GM23338 (cell line): ENCODE results near the gene CWC22. TPM values are rescaled to one million over a fixed set of nuclear protein-coding genes. Genes with fewer than 3 reads are reported as not detected.

Experiments
- ATAC-seq: fragments of 200-7000 bp; cut with Tn5 transposase; 3 replicates; pipeline ENCODE4 v1.9.1; 2020
- DNase-seq: peaks from one replicate; pipeline ENCODE4 v3.0.0-alpha.2; 2015; ENCODE audit warnings: low spot score
- H2AFZ ChIP-seq: fragments of 200-600 bp; sonication (generic); 2 replicates; pipeline ENCODE4 v1.8.0; 2016; ENCODE audit warnings: antibody characterized with exemption, mild to moderate bottlenecking, moderate library complexity
- H3F3A ChIP-seq: fragments of 200-600 bp; sonication (generic); replicated peaks from 2 replicates; pipeline ENCODE4 v1.8.0; 2017; ENCODE audit warnings: antibody characterized with exemption, mixed run types, low read depth
- H3K27ac ChIP-seq: fragments of 200-600 bp; sonication (generic); 2 replicates; pipeline ENCODE4 v1.6.1; 2016; ENCODE audit warnings: low read depth
- H3K27me3 ChIP-seq: fragments of 200-600 bp; sonication (generic); 2 replicates; pipeline ENCODE4 v1.8.0; 2016; ENCODE audit warnings: mild to moderate bottlenecking, mixed run types, moderate library complexity; ENCODE audit not compliant: insufficient read depth
- H3K36me3 ChIP-seq: fragments of 200-600 bp; sonication (generic); 2 replicates; pipeline ENCODE4 v1.8.0; 2016; ENCODE audit warnings: mild to moderate bottlenecking; ENCODE audit not compliant: insufficient read depth
- H3K4me1 ChIP-seq: fragments of 200-600 bp; sonication (generic); 2 replicates; pipeline ENCODE4 v1.8.0; 2016; ENCODE audit warnings: mild to moderate bottlenecking, moderate library complexity; ENCODE audit not compliant: insufficient read depth
- H3K4me2 ChIP-seq: fragments of 200-600 bp; sonication (generic); 2 replicates; pipeline ENCODE4 v1.7.1; 2017; ENCODE audit warnings: mixed run types
- H3K4me3 ChIP-seq: fragments of 200-600 bp; sonication (generic); 2 replicates; pipeline ENCODE4 v1.6.1; 2016; ENCODE audit warnings: mixed run types
- H3K79me2 ChIP-seq: fragments of 200-600 bp; sonication (generic); replicated peaks from 2 replicates; pipeline ENCODE4 v1.8.0; 2017; ENCODE audit warnings: mild to moderate bottlenecking; ENCODE audit not compliant: insufficient read depth
- H3K9me2 ChIP-seq: fragments of 200-600 bp; sonication (generic); 2 replicates; pipeline ENCODE4 v1.8.0; 2017; ENCODE audit not compliant: insufficient read depth
- H4K20me1 ChIP-seq: fragments of 200-600 bp; sonication (generic); replicated peaks from 2 replicates; pipeline ENCODE4 v1.8.0; 2017; ENCODE audit warnings: mild to moderate bottlenecking; ENCODE audit not compliant: insufficient read depth
- H3K27ac Mint-ChIP-seq: 2 replicates; pipeline ENCODE4 v1.8.0; 2020; ENCODE audit warnings: inconsistent platforms, mild to moderate bottlenecking, moderate library complexity, mixed read lengths
- H3K27me3 Mint-ChIP-seq: 3 replicates; pipeline ENCODE4 v1.8.0; 2022; ENCODE audit warnings: low read depth, mild to moderate bottlenecking, moderate library complexity, mixed read lengths, inconsistent platforms; ENCODE audit not compliant: insufficient read depth, poor library complexity
- H3K36me3 Mint-ChIP-seq: 3 replicates; pipeline ENCODE4 v1.8.0; 2021; ENCODE audit warnings: low read depth, mild to moderate bottlenecking, inconsistent platforms, moderate library complexity, mixed read lengths
- H3K4me1 Mint-ChIP-seq: 3 replicates; pipeline ENCODE4 v1.8.0; 2020; ENCODE audit warnings: mild to moderate bottlenecking, inconsistent platforms, mixed read lengths
- H3K4me3 Mint-ChIP-seq: 3 replicates; pipeline ENCODE4 v1.8.0; 2021; ENCODE audit warnings: moderate library complexity, mild to moderate bottlenecking, inconsistent platforms, mixed read lengths
- H3K9me3 Mint-ChIP-seq: 3 replicates; pipeline ENCODE4 v1.8.0; 2020; ENCODE audit warnings: moderate library complexity, mild to moderate bottlenecking, inconsistent platforms, mixed read lengths
- CREB1 ChIP-seq: fragments of 250-450 bp; sonication (Bioruptor Pico); IDR thresholded peaks from 2 replicates; pipeline ENCODE4 v1.5.0; 2020; ENCODE audit warnings: low read depth, mild to moderate bottlenecking, moderate library complexity
- CTCF ChIP-seq, 2 experiments: fragments of 200-600 bp in 1 of 2; sonication (generic) in 1 of 2; conservative IDR thresholded peaks; 2 replicates each; pipeline versions ENCODE4 v1.5.1 to v1.6.1; 2016 to 2017; ENCODE audit warnings: antibody characterized with exemption in 2 of 2, low read depth in 2 of 2, mild to moderate bottlenecking in 2 of 2, moderate library complexity in 1 of 2
- ETS1 ChIP-seq: IDR thresholded peaks from 2 replicates; pipeline ENCODE4 v1.6.1; 2016; ENCODE audit warnings: antibody characterized with exemption
- EZH2phosphoT487 ChIP-seq: fragments of 200-600 bp; sonication (generic); IDR thresholded peaks from one replicate; pipeline ENCODE4 v1.8.1; 2018; ENCODE audit warnings: antibody characterized with exemption; ENCODE audit not compliant: unreplicated experiment
- NANOG ChIP-seq: IDR thresholded peaks from 2 replicates; pipeline ENCODE4 v1.6.1; 2016; ENCODE audit warnings: antibody characterized with exemption, borderline replicate concordance
- REST ChIP-seq: IDR thresholded peaks from one replicate; pipeline ENCODE4 v1.6.1; 2018; ENCODE audit warnings: antibody characterized with exemption; ENCODE audit not compliant: unreplicated experiment
- STAT1 ChIP-seq: IDR thresholded peaks from one replicate; pipeline ENCODE4 v1.6.1; 2016; ENCODE audit warnings: antibody characterized with exemption; ENCODE audit not compliant: unreplicated experiment
- ZNF462 ChIP-seq: fragments of 250-450 bp; sonication (Bioruptor Pico); IDR thresholded peaks from 2 replicates; pipeline ENCODE4 v1.5.0; 2020; ENCODE audit warnings: mild to moderate bottlenecking, moderate library complexity
- polyA plus RNA-seq: library from polyadenylated mRNA; unstranded; fragments of >200 nt; fragmentation: Nextera tagmentation; extraction: Ambion mirVana; gene quantifications from 2 replicates; pipeline ENCODE4 v1.2.1, GENCODE V29; 2016
- total RNA-seq: library from RNA; depleted of rRNA; stranded (reverse); fragments of >200 nt; shearing (Covaris generic); gene quantifications from 2 replicates; pipeline ENCODE4 v1.2.3, GENCODE V29; 2014

The CWC22 gene
- total and polyA plus RNA-seq, 2 experiments from 2014 or later = 36.0 to 38.3 TPM

- TF ChIP-seq ZNF462 (CRISPR knock-in tag) (no peak), EZH2phosphoT487 (no peak), STAT1 (no peak), CTCF (conservative IDR thresholded peaks at IDR 0.05; ENCODE audit: low read depth in 2 of 2) (no peak), NANOG (no peak)
Observed at GRCh38 chr2:180040146-180040925, 33.2 kb upstream of the CWC22 start (continued).

GRCh38 chr2:180038997-180039396, 31.9 kb upstream of the CWC22 start:
- no peaks in the 10 kb centered on the region for H3K27me3 Mint-ChIP-seq
- H3K9me3 Mint-ChIP-seq = no peaks in the 10 kb centered on the region
- H2AFZ ChIP-seq = no peak overlapping the region
- H3K9me2 ChIP-seq = peaks cover 12% of the 10 kb centered on the region; the same call in 1 of the 2 replicates
- no peaks in the 10 kb centered on the region for H3F3A ChIP-seq
- no peak overlapping the region for H3K4me2 ChIP-seq
- H4K20me1 ChIP-seq = no peaks in the 10 kb centered on the region
- H3K4me3 Mint-ChIP-seq = no peak overlapping the region
- no peak overlapping the region for H3K27ac Mint-ChIP-seq
- no peaks in the 10 kb centered on the region for H3K36me3 Mint-ChIP-seq
- no peaks in the 10 kb centered on the region for H3K27me3 ChIP-seq
- H3K79me2 ChIP-seq = no peaks in the 10 kb centered on the region
- TF ChIP-seq CTCF (conservative IDR thresholded peaks at IDR 0.05; ENCODE audit: low read depth in 2 of 2) (no peak), NANOG (no peak), REST (no peak), ETS1 (no peak), CREB1 (CRISPR knock-in tag) (no peak)
- H3K4me3 ChIP-seq = no peak overlapping the region
- H3K4me1 Mint-ChIP-seq = peaks cover 10% of the 10 kb centered on the region
- H3K36me3 ChIP-seq = no peaks in the 10 kb centered on the region
- DNase-seq (no peak), ATAC-seq (no peak)
- H3K27ac ChIP-seq = no peak overlapping the region
- peaks cover 3% of the 10 kb centered on the region; the same call in 1 of the 2 replicates for H3K4me1 ChIP-seq
